Femur (tissue), 1 donor: ENCODE measurements around the gene TBC1D22A.

Experiments used
- DNase-seq: peaks from one replicate; pipeline ENCODE4 v3.0.0-alpha.2; 2017

The TBC1D22A gene

DNA sequence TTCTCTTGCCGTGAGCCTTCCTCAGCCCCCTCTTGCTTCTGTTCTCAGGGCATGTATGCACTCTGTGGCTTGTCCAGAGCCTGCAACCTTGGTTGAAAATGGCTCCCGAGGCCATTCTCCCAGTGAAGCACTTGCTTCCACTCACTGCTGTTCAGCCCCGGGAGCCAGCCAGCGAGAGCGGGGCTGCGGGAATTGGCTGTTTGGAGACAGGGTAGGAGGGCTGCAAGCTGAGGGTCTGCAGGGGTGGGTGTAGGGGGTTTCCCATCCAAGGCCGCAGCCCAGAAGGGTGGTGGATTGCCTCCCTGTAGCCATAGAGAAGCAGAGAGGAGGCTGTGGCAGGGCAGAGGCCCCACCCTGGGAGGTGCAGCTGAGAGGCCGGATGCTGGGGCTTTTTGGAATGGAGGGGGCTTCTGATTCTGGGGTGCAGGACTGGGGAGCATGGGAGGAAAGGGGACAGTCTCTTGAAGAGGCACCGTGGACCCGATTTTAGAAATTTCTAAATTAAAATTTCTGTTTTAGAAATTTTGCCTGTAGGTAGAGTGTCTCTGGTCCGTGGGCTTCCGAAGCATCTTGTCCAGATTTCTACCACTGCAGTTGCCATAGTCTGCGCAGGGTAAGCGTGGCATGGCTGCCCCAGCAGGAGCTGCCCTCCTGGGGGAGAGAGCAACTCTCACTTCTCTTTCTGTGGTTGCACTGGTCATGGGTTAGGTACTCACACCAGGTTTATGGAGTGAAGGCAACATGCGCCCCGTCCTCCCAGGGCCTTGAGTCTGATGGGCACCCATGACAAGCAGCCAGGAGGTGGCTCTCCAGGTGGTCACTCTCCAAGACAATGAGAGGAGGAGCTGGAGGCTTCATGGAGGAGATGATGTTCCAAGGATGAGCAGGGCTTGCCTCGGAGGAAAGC is 100.2 kb downstream of the TBC1D22A start:
- no peak for DNase-seq

DNA sequence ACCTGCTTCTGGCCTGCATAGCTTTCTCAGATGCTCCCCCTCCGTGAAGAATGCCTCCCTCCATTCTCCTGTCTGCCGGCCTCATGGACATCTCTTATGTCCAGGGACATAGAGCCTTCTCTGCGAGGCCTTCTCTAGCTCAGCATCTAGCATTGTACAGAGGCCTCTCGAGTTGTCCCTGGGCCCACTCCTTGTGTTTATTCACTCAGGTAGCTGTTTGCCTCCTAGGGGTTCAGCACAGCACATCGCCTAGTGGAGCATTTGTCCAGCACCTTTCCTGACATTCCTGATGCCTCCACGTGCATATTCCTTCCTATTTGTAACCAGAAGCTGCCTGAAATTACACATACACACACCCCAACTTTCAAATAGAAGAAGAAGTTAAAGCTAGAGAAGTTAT is 101.3 kb downstream of the TBC1D22A start:
- no peak for DNase-seq

DNA sequence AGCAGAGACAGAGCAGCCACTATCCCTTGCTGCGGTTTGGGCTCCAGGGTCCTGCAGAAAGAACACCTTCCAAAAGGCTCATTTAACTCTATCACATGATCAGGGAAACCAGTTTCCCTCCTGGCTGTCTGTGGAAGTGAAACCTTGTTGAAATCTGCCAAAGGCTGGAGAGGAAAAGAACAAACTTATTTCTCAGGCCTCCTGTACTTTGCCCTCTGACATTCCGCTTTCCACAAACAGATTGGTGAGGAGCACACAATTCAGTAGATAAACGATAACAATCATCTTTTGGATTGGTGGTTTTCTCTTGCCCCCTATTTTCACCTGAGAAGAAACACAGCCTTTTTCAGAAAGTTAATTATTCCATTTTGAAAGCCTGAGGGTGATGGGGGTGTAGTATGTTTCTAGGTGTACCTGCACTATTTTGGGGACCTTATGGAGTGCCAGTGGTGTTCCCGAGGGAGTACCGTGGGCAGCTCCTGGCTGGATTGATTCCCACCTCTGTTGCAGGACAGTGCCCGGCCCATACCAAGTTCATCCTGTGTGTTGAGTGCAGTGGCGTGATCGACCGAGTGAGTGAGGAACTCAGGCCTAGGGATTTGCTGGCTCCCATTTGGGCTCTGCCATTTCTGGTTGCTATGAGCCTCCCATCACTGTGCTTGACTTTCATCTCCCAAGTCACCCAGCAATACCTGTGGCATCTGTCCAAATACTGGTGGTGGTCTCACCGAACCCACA is 102.0 kb downstream of the TBC1D22A start:
- no peak for DNase-seq

DNA sequence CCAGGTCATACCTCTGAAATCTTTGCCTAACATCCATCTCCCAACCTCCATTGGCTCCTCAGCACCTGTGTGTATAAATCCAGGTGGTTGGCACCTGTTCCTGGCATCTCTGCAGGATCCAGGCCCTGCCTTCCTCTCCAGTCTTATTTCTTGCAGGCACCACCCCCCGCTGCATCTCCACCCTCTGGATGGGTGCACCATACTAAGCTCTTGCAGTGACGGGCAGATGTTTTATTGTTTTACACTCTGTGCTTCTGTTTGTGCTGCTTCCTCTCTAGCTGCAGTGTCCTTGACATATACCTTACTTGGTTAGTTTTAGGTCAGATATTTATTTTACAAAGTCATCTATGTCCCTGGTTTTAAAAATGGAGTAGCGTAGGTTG is 102.6 kb downstream of the TBC1D22A start:
- DNase-seq = no peak

DNA sequence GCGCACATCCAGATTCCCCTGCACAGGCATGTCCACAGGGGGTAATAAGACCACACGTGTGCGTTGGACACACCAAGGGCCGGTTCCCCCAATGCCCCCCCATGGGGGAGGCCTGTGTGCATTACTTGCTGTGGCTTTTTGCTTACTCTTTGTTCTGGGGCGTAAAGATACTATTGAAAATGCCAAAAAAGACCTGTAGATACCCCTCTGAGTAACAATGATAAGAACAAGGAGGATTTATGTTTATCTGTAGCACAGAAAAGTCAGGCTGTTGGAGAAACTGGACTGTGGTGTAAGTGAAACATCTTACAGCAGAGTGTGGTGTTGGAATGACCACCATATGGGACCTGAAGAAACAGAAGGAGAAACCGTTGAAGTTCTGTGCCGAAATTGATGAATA is 103.2 kb downstream of the TBC1D22A start:
- no peak for DNase-seq

DNA sequence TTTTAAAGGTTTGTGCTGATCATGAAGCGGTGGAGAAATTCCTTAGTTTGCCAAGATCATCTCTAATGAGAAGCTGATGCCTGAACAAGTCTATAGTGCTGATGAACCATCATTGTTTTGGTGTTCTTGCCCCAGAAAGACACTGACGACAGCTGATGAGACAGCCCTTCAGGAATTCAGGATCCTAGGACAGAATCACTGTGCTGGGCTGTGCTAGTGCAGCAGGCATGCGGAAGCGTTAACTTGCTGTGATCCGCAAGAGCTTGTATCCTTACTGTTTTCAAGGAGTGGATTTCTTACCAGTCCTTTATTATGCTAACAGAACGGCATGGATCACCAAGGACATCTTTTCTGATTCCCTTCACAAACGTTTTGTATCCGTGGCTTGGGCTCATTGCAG is 104.1 kb downstream of the TBC1D22A start:
- no peak for DNase-seq

DNA sequence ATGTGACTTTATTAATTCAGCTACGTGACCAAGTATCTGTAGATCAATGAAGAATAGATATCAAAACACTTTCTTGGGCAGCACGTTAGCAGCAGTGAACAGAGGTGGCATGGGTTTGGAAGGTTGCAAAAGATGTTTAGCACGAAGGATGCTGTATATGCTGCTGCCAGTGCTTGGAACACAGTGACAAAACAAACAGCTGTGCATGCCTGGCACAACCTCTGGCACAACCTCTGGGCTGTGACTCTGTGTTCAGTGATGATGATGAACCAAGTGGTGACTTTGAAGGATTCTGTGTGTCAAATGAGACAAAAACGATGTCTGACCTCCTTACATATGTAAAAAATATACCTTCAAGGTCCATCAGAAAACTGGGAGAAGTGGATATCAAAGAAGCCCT is 104.7 kb downstream of the TBC1D22A start:
- no peak for DNase-seq

DNA sequence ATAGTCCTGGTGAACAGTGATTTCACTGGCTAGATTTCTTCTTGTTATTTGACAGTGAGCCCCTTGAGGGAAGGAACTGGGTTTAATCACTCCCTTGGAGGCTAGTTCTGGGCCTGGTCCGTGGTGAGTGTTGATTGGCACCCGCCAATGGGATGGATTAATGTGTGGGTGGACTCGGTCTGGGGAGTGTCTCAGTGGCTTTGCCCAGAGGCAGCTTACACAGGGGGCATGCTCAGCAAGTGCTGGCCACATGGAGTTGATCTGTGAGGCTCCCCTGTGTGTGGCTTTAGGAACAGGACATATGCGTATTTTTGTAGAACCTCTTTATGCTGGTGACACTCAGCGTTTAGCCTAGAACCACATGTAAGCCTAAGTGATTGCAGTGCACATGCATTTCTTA is 106.9 kb downstream of the TBC1D22A start:
- no peak for DNase-seq

DNA sequence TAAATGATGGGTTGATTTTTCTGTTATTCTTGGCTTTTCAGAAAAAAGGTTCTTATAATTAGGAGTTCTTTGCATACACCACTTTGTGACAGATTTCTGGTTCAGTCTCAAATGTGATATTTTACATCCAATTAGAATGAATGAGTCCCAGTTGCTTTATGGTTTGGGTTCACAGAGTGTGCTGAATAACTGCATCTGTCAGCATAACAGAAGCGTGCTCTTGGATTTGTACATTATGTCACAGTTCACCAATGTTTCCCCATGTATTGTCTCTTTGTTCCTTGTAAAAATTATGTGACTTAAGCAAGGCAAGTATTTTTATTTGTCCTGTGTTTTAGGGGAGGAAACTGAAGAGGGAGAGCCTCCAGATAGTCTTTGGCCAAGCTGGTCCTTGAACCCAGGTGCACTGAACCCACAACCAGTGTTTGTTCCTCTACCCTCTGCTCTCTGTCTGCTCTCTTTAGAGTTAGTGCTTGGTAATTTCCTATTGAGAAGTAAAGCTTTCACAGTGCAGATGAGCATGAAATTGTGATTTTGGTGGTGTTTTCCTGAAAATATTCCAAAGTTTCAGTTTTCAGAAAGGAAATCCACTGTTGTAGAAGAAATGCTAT is 107.5 kb downstream of the TBC1D22A start:
- DNase-seq = no peak

DNA sequence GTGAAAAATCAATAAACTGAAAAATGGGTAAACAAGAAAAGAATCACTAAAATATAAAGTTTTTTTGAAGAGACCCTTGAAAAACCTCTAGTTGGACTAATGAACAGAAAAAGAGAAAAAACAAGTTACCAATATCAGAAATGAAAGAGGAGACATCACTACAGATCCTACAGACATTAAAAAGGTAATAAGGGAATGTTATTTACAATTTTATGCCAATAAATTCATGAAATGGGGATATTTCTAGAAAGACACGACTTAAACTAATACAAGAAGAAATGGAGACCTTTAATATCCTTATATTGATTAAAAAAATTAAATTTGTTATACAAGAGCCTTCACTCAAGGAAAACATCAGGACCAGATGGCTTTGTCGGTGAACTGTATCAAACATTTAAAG is 109.4 kb downstream of the TBC1D22A start:
- DNase-seq = no peak

DNA sequence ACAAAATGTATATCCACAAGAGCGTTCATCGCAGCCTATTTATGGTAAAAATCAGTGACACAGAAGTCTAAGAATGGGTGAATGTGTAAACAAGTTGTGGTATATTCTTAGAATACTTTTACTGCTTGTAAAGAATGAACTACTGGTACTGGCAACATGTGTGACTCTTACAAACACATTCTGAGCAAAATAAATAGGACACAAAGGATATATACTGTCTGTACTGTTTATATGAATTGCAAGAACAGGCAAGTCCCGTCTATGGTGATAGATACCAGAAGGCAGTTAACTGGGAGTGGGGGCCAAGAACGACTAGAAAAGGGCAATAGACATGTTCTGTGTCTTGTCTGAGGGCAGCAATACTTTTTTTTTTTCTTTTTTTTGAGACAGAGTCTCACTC is 112.6 kb downstream of the TBC1D22A start:
- no peak for DNase-seq

DNA sequence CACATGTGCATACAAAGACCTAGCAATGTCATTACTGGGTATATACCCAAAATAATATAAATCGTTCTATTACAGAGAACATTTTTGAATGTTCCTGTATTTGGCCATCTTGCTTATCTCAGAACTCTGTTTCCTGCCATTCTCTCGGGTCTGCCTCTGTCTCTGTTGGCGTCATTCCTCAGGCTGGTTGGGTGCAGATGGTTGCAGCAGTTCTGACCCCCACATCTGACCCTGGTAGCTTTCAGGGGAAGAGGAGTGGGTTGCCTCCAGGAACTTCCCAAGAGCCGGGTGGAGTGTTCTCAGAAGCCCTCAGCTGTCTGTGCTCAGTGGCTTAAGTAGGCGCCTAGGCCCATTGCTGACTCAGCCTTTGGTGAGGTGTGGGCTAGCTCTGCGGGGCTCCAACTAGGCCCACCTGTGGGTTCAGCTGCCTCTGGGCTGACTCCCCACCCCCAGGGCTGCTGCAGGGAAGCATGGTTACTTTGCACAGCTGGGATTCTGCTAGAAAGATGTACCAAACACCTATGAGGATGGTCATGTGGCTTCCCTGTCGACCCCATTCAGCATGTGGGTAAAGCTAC is 114.0 kb downstream of the TBC1D22A start:
- DNase-seq = no peak

DNA sequence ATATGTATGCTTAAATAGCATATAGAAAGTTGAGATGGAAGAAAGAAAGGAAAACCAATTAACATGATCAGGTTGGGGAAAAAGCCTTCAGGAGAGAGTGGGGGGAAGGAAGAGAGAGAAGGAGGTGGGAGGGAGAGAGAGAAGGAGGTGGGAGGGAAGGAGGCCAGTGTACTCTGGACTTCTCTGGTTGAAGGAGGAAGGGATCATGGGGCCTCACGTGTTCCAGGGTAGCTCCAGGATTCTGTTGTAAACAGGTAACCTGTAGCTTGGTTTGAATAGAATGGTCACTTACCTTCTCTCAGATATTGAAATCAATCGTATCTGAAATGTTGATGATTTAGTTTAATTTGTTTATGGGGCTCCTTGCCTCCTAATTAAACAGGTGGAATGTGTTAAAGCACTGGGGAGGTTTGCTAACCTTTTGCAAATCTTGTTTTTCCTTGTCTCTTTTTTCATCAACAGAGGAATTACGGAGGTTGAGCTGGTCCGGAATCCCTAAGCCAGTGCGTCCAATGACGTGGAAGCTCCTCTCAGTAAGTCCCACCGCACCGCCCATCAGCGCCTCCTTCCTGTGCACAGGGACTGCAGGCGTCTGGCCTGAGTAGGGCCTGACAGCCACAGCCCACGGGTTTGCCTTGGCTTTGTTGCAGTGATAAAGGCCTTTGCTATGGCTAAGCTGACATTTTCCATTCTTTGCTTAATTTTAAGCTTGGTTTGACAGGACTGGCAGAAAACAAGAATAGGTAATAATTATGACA is 115.9 kb downstream of the TBC1D22A start:
- DNase-seq = no peak

DNA sequence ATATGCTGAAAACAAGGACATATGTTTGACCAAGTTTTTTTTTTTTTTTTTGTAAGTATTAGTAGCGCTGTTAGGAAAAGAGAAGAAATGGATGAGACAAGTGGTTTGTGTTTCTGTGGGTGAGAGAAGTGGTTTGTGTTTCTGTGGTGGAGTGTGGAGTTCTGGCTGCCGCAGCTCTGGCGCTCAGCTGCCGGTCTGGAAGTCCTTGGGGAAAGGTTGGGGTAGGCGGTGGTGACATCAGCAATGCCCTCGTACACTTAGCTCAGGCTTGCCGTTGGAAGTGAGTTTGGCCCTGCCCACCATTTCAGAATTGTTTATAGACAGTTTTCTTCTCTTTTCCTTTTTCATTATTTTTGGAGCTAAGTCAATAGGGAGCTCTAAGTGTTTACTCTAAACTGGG is 116.6 kb downstream of the TBC1D22A start:
- peak; percentile 60 for DNase-seq

DNA sequence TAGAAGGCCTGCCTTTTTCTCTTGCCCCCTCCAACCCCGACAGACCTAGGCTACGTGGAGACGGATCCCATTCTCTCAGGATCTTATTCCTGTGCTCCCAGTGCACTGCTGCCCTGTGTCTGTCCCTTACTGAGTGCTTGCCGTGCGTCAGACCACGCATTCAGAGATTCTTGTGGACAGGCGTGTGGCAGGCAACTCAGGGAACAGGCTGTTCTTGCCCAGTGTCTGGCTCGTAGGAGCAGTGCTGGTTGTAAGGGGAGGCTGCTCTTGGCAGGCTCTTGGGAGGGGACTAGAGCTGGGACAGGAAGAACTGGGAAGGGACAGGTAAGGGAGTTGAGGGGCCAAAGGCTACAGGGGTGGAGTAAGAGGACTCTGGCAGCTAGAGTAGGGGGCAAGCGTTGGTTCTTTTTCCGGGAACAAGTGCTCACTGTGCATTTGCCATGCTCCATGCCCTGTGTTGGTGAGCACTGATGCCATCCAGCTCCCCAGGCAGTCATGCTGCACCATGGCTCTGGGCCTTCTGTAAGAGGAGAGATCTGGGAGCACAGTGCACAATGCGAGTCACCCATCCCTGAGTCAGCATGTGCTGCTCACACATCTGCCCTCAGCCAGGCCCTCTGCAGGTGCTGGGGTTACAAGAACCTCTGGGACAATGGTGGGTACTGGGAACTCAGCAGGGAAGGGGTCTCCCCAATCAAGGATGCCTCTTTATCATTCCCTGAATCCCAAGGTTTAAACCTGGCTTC is 119.1 kb downstream of the TBC1D22A start:
- no peak for DNase-seq

DNA sequence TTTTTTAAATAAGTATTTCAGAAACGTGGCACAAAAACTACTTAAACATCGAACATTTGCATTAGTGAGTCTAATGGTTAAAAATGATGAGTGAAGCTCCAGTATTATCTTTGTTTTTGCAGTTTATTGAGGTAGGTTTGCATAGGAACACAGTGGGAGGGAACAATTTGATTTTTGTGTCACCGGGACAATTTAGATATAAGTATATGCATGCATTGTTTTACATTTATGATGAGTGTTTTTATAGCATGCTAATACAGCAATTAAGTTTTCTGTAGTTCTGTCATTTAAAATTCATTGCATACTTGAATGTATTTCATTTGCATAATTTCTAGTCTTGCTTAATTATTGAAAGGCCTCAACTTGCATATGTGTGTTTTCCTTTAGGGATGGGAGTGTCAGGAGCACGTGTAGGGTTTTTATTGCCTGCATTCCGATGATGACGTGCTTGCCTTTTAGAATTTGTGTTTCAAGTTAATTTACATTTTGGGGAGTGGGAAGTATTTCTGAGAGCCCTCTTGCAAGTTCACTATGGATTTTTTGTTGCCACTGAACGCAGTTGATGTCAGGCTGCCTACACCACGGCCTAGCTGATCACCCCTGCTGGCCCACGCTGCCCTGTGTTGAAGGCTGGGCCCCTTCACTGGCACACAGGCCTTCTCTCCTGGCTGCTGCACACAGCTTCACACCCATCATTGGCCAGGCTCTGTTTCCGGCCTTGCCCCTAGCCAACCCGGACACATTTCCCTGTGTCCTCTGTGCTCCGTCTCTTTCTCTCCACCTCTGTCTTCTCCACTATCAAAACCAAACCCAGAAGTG is 120.9 kb downstream of the TBC1D22A start:
- no peak for DNase-seq

DNA sequence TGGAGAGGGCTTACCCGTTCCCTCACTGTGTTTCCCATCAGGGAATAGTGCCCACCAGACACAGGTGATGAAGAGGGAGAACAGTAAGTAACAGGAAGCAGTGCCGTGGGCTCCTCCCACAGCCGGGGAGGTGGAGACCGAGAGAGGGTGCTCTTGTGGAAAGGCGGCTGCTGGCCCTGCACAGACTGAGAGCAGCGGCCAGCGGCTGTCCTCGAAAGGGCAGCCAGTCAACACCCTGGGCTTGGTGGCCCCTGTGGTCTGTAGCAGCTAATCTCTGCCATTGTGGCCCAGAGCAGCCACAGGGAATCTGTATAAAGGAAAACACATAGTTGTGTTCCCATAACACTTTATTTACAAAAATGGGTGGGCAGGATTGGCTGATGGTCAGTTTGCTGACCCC is 121.9 kb downstream of the TBC1D22A start:
- DNase-seq = no peak

DNA sequence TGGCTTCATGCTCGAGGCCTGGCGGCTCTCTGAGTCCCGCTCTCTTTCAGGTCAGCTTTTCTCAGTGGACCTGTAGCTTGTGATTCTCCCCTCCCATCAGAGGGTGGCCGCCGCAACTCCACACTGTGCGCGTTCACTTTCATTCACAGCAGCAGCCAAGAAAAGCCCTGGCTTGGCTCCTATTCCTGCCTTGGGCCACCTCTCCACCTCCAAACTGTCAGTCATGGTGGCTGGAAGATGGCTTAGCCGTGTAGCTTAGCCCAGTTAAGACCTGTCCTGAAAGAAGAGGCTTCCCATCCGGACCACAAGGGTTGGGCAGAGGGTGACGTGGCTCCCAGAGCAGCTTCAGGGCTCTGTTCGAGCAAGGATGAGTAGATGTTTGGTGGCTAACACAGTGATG is 125.5 kb downstream of the TBC1D22A start:
- no peak for DNase-seq

DNA sequence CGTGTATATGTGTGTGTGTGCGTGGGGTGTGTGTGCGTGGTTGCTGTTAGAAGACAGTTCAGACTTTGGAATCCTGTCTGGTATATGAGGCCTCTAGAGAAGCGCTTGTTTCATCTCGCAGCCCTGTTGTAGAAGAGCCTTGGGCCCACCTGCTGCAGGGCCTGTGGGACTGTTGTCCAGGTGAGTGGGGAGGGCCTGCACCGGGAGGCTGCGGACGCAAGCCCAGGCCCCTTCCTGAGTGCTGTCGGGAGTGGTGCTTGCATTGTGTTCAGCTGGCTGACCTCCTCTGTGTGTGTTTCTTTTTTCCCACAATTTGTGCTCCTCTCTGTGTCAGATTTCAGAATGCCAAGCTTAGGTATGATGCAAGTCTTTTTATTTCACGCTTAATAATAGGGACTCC is 128.4 kb downstream of the TBC1D22A start:
- no peak for DNase-seq

DNA sequence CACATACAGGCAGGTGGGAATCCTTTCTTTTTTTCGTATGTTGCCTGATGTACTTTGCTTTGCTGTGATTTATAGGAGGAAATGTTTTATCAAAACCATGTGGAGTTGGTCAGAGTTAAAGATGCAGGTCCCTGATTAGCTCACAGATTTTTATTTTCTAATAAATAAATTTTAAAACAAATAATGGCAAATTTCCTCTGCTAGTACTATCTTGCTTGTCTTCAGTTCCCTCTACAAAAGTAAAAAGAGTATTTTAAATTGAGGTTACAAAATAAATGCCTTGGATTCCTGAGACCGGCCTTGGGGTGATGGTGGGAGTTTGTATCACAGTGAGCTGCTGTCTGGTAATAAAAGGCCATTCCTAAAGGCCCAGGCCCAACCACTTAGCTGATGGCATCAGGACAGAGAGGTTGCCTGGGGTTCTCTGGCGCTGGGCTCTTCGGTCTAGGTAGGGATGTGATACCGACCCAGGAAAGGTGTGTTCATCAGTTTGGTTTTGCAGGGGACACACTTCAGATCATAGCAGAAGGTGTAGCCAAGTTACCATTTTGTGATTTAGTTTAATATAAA is 129.0 kb downstream of the TBC1D22A start:
- DNase-seq = no peak

DNA sequence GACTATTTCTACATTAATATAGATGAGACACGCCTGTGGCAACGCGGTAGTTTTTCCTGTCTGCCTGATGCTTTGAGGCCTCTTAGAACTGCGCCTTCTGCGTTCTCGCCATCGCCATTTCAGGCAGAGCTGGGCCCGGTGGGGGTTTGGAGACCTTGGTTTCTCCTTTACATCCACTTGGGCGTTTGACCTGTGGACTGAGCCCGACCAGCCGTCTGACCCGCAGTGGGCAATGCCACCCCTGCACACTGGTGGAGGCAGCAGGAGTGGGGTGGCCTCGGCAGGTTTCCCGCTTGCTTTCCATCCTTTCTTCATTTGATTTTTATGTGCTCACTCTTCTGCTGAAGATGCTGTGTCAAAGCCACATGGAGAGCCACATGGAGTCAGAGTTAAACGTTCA is 130.4 kb downstream of the TBC1D22A start:
- no peak for DNase-seq
